GM21515 (cell line): ENCODE results near the gene MRPL19.
A peak's percentile ranks its signal among the peaks of the same experiment; 100 is the strongest.
"Not testable (repeated sequence)": the region's sequence is repeated elsewhere in the genome, so short reads cannot be mapped to it uniquely, and the experiment has no call there.

ENCODE experiments used
- ATAC-seq: cut with Tn5 transposase; IDR thresholded peaks from one replicate; pipeline ENCODE4 v1.9.1; 2021; ENCODE audit not compliant: unreplicated experiment

Gene MRPL19

GRCh38 chr2:75666911-75667310, 20.3 kb downstream of the MRPL19 start:
- no peak for ATAC-seq

GRCh38 chr2:75667884-75668283, 21.3 kb downstream of the MRPL19 start:
- ATAC-seq: no peak

- ATAC-seq: not testable (repeated sequence)
These were observed 28.8 kb downstream of the MRPL19 start for GRCh38 chr2:75675423-75675822.

- no peak for ATAC-seq
These were observed 29.3 kb downstream of the MRPL19 start for GRCh38 chr2:75675908-75676307.

GRCh38 chr2:75676464-75676863, 29.9 kb downstream of the MRPL19 start:
- ATAC-seq: no peak

GRCh38 chr2:75679556-75679955, 33.0 kb downstream of the MRPL19 start:
- no peak for ATAC-seq

- no peak for ATAC-seq
These were observed 33.8 kb downstream of the MRPL19 start for GRCh38 chr2:75680402-75680801.

- not testable (repeated sequence) for ATAC-seq
These were observed 36.8 kb downstream of the MRPL19 start for GRCh38 chr2:75683430-75683829.

GRCh38 chr2:75688196-75688595, 41.6 kb downstream of the MRPL19 start:
- no peak for ATAC-seq

- no peak for ATAC-seq
These were observed 52.3 kb downstream of the MRPL19 start for GRCh38 chr2:75698918-75699317.

GRCh38 chr2:75702593-75702992, 56.0 kb downstream of the MRPL19 start:
- ATAC-seq: no peak

- no peak for ATAC-seq
These were observed 57.2 kb downstream of the MRPL19 start for GRCh38 chr2:75703589-75704287.

GRCh38 chr2:75705921-75706320, 59.3 kb downstream of the MRPL19 start:
- no peak for ATAC-seq

GRCh38 chr2:75707901-75708300, 61.3 kb downstream of the MRPL19 start:
- no peak for ATAC-seq

- no peak for ATAC-seq
These were observed 62.7 kb downstream of the MRPL19 start for GRCh38 chr2:75709297-75709696.

- peak; percentile 27 for ATAC-seq
These were observed 63.6 kb downstream of the MRPL19 start for GRCh38 chr2:75710220-75710576.

GRCh38 chr2:75710577-75711253, 64.1 kb downstream of the MRPL19 start, which contains the start of gene GCFC2:
GCFC2 (minus strand) TSS chr2:75710915; CDS start chr2:75710855, 60 bp downstream.
- peak; percentile 95 for ATAC-seq

GRCh38 chr2:75711590-75711989, 65.0 kb downstream of the MRPL19 start:
- ATAC-seq: not testable (repeated sequence)

GRCh38 chr2:75716406-75716805, 69.8 kb downstream of the MRPL19 start:
- ATAC-seq: no peak

GRCh38 chr2:75719616-75720015, 73.0 kb downstream of the MRPL19 start:
- no peak for ATAC-seq

- ATAC-seq: no peak
These were observed 73.9 kb downstream of the MRPL19 start for GRCh38 chr2:75720525-75720924.

- no peak for ATAC-seq
These were observed 76.1 kb downstream of the MRPL19 start for GRCh38 chr2:75722687-75723086.
